ENCODE data around the gene PLXNC1. TPM values are rescaled to one million over a fixed set of nuclear protein-coding genes. Genes with fewer than 3 reads are reported as not detected.

PLXNC1 gene
- polyA plus RNA-seq, 1 donor (not counting 4 experiments of a cell fraction or from before 2014, with no cell fraction given): 0.17 TPM

- DNase-seq (ENCODE audit: low read depth, low spot score) (no peak), FAIRE-seq (no peak)
- H3K9ac ChIP-seq (ENCODE audit: control insufficient read depth, extremely low read depth, insufficient read depth, low read length): no peak overlapping the region
- peaks cover 9% of the 10 kb centered on the region for H3K4me1 ChIP-seq (ENCODE audit: control insufficient read depth, extremely low read depth, insufficient read depth, low read length)
- H3K9me1 ChIP-seq (ENCODE audit: control insufficient read depth, extremely low read depth, insufficient read depth, low read length): no peaks in the 10 kb centered on the region
- H3K27me3 ChIP-seq (ENCODE audit: control insufficient read depth, extremely low read depth, insufficient read depth, low read length): no peaks in the 10 kb centered on the region
- H3K9me3 ChIP-seq (ENCODE audit: control insufficient read depth, low read depth, low read length): no peaks in the 10 kb centered on the region
- no peak overlapping the region for H3K4me2 ChIP-seq (ENCODE audit: control insufficient read depth, extremely low read depth, insufficient read depth, low read depth, low read length)
- no peaks in the 10 kb centered on the region for H3K79me2 ChIP-seq (ENCODE audit: control insufficient read depth, insufficient read depth, low read length)
- TF ChIP-seq CTCF (optimal IDR thresholded peaks at IDR 0.05 in 1 of 3, IDR thresholded peaks at IDR 0.05 in 1 of 3, conservative IDR thresholded peaks at IDR 0.05 in 1 of 3; ENCODE audit: extremely low read depth in 1 of 3, insufficient read depth in 2 of 3, low read length in 3 of 3): no peak
- no peak for TF ChIP-seq EZH2 (IDR thresholded peaks at IDR 0.05; ENCODE audit: low read length)
- H3K4me3 ChIP-seq (ENCODE audit: control insufficient read depth in 2 of 3, extremely low read depth in 1 of 3, insufficient read depth in 2 of 3, low read depth in 1 of 3, low read length in 3 of 3): no peak overlapping the region
- H3K27ac ChIP-seq (ENCODE audit: control insufficient read depth, insufficient read depth, low read length): no peak overlapping the region
- H2AFZ ChIP-seq (ENCODE audit: control insufficient read depth, low read length): no peak overlapping the region
- no peaks in the 10 kb centered on the region for H4K20me1 ChIP-seq (ENCODE audit: control insufficient read depth, extremely low read depth, insufficient read depth, low read length)
- dilution Hi-C loops (cut with MboI; ENCODE audit: extremely low pct_ligation_motif_present, low sequenced_read_pairs): no loop called here
- H3K36me3 ChIP-seq (ENCODE audit: control insufficient read depth in 2 of 2, extremely low read depth in 1 of 2, insufficient read depth in 2 of 2, low read length in 2 of 2): no peaks in the 10 kb centered on the region
These were observed 52.3 kb downstream of the PLXNC1 start for GRCh38 chr12:94200695-94201094.

GRCh38 chr12:94202245-94203180 lies 54.1 kb downstream of the PLXNC1 start:
- Histone ChIP-seq H3K9me1 (ENCODE audit: control insufficient read depth, extremely low read depth, insufficient read depth, low read length) (no peaks in the 10 kb centered on the region), H3K4me3 (ENCODE audit: control insufficient read depth in 2 of 3, extremely low read depth in 1 of 3, insufficient read depth in 2 of 3, low read depth in 1 of 3, low read length in 3 of 3) (no peak overlapping the region), H3K4me1 (ENCODE audit: control insufficient read depth, extremely low read depth, insufficient read depth, low read length) (peaks cover 9% of the 10 kb centered on the region), H4K20me1 (ENCODE audit: control insufficient read depth, extremely low read depth, insufficient read depth, low read length) (no peaks in the 10 kb centered on the region), H3K9me3 (ENCODE audit: control insufficient read depth, low read depth, low read length) (no peaks in the 10 kb centered on the region), H3K36me3 (ENCODE audit: control insufficient read depth in 2 of 2, extremely low read depth in 1 of 2, insufficient read depth in 2 of 2, low read length in 2 of 2) (no peaks in the 10 kb centered on the region), H3K79me2 (ENCODE audit: control insufficient read depth, insufficient read depth, low read length) (no peaks in the 10 kb centered on the region), H3K4me2 (ENCODE audit: control insufficient read depth, extremely low read depth, insufficient read depth, low read depth, low read length) (no peak overlapping the region), H3K27ac (ENCODE audit: control insufficient read depth, insufficient read depth, low read length) (no peak overlapping the region), H3K27me3 (ENCODE audit: control insufficient read depth, extremely low read depth, insufficient read depth, low read length) (no peaks in the 10 kb centered on the region), H3K9ac (ENCODE audit: control insufficient read depth, extremely low read depth, insufficient read depth, low read length) (no peak overlapping the region), H2AFZ (ENCODE audit: control insufficient read depth, low read length) (peak overlapping the region; percentile 17)
- FAIRE-seq: peak; percentile 56
- DNase-seq (ENCODE audit: low read depth, low spot score): peak; percentile 5
- TF ChIP-seq CTCF (optimal IDR thresholded peaks at IDR 0.05 in 1 of 3, IDR thresholded peaks at IDR 0.05 in 1 of 3, conservative IDR thresholded peaks at IDR 0.05 in 1 of 3; ENCODE audit: extremely low read depth in 1 of 3, insufficient read depth in 2 of 3, low read length in 3 of 3) (no peak), EZH2 (IDR thresholded peaks at IDR 0.05; ENCODE audit: low read length) (no peak)
- dilution Hi-C loops (cut with MboI; ENCODE audit: extremely low pct_ligation_motif_present, low sequenced_read_pairs): no loop called here
